ENCODE data around the gene CTNND2.

CTNND2 gene

DNA sequence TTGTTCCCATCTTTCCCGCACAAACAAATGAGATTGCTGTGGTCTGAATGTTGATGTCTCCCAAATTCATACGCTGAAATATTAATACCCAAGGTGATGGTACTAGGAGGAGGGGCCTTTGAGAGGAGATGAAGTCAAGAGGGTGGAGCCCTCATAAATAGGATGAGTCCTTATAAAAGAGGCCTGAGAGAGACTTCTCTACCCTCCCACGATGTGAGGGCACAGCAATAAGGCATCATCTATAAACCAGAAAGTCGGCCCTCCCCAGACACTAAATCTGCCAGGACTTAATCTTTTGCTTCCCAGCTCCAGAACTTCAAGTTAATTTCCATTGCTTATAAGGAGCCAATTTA lies 170.4 kb downstream of the CTNND2 start:
- H3K4me1 ChIP-seq (ENCODE audit: control insufficient read depth, insufficient read depth, low read length), result no peaks in the 10 kb centered on the region
- ChIA-PET POLR2A (no interaction called here), CTCF (no interaction called here)
- H3K27ac ChIP-seq (ENCODE audit: extremely low read depth, low read depth, low read length), result no peak overlapping the region
- H3K4me3 ChIP-seq (ENCODE audit: low read depth, low read length), result no peak overlapping the region
- TF ChIP-seq, protein P1, sequence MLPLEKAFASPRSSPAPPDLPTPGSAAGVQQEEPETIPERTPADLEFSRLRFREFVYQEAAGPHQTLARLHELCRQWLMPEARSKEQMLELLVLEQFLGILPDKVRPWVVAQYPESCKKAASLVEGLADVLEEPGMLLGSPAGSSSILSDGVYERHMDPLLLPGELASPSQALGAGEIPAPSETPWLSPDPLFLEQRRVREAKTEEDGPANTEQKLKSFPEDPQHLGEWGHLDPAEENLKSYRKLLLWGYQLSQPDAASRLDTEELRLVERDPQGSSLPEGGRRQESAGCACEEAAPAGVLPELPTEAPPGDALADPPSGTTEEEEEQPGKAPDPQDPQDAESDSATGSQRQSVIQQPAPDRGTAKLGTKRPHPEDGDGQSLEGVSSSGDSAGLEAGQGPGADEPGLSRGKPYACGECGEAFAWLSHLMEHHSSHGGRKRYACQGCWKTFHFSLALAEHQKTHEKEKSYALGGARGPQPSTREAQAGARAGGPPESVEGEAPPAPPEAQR (tag by site-specific recombination; IDR thresholded peaks at IDR 0.05), result no peak
- no peak for TF ChIP-seq ZIC2 (tag by site-specific recombination; IDR thresholded peaks at IDR 0.05)
- no peak for TF ChIP-seq ZNF830 (tag by site-specific recombination; IDR thresholded peaks at IDR 0.05; ENCODE audit: low read depth)
- TF ChIP-seq ZNF623 (tag by site-specific recombination; IDR thresholded peaks at IDR 0.05), result no peak
- no peak for TF ChIP-seq ZNF138 (tag by site-specific recombination; IDR thresholded peaks at IDR 0.05; ENCODE audit: borderline replicate concordance)
- TF ChIP-seq ZNF335 (tag by site-specific recombination; conservative IDR thresholded peaks at IDR 0.05), result no peak
- TF ChIP-seq, protein P2, sequence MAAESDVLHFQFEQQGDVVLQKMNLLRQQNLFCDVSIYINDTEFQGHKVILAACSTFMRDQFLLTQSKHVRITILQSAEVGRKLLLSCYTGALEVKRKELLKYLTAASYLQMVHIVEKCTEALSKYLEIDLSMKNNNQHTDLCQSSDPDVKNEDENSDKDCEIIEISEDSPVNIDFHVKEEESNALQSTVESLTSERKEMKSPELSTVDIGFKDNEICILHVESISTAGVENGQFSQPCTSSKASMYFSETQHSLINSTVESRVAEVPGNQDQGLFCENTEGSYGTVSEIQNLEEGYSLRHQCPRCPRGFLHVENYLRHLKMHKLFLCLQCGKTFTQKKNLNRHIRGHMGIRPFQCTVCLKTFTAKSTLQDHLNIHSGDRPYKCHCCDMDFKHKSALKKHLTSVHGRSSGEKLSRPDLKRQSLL (tag by site-specific recombination; IDR thresholded peaks at IDR 0.05), result no peak
- TF ChIP-seq ZNF350 (tag by site-specific recombination; IDR thresholded peaks at IDR 0.05), result no peak
- no peak for TF ChIP-seq ZNF701 (tag by site-specific recombination; IDR thresholded peaks at IDR 0.05)
- TF ChIP-seq, protein P3, sequence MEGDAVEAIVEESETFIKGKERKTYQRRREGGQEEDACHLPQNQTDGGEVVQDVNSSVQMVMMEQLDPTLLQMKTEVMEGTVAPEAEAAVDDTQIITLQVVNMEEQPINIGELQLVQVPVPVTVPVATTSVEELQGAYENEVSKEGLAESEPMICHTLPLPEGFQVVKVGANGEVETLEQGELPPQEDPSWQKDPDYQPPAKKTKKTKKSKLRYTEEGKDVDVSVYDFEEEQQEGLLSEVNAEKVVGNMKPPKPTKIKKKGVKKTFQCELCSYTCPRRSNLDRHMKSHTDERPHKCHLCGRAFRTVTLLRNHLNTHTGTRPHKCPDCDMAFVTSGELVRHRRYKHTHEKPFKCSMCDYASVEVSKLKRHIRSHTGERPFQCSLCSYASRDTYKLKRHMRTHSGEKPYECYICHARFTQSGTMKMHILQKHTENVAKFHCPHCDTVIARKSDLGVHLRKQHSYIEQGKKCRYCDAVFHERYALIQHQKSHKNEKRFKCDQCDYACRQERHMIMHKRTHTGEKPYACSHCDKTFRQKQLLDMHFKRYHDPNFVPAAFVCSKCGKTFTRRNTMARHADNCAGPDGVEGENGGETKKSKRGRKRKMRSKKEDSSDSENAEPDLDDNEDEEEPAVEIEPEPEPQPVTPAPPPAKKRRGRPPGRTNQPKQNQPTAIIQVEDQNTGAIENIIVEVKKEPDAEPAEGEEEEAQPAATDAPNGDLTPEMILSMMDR (tag by site-specific recombination; IDR thresholded peaks at IDR 0.05), result no peak
- no peaks in the 10 kb centered on the region for H3K36me3 ChIP-seq (ENCODE audit: control insufficient read depth in 2 of 2, insufficient read depth in 1 of 2, low read length in 2 of 2)
- no peaks in the 10 kb centered on the region for H3K9me3 ChIP-seq (ENCODE audit: control insufficient read depth, insufficient read depth, low read depth, low read length)

DNA sequence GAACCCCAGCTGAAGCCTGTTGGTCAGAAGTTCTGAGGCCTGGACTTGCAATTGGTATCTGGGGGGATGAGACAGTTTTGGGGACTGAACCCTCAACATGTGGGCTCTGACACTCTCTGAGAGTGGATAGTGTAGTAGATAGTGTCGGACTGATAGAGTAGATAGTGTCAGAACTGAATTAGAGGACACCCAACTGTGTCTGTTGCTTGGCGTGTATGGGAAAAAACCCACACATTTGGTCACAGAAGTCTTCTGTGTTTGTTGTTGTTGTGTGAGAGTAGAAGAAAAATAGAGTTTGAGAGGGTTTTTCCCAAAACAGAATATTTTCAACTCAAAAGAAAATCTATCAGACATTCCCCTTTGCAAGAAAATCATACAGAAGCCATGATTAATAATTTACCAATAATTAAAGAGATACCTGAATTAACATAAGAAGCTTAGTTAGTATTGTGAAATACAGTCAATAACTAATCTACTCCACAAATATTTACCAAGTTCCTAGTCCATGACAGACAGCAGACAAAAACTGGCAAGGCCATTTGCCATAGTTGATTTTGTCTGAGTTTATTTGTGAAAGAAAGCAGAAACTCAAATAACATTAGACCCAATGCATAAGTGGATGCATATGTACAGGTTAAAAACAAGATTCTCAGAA lies 170.9 kb downstream of the CTNND2 start:
- ChIA-PET CTCF (no interaction called here), POLR2A (no interaction called here)
- TF ChIP-seq ZSCAN30 (tag by site-specific recombination; IDR thresholded peaks at IDR 0.05) (no peak), ZNF24 (tag by site-specific recombination; IDR thresholded peaks at IDR 0.05) (no peak), TCF7L2 (IDR thresholded peaks at IDR 0.05; ENCODE audit: borderline replicate concordance, low read depth, low read length) (no peak), BCL11A (tag by site-specific recombination; IDR thresholded peaks at IDR 0.05; ENCODE audit: low read depth) (no peak), ZNF341 (tag by site-specific recombination; IDR thresholded peaks at IDR 0.05; ENCODE audit: low read depth) (no peak), ZBTB48 (tag by site-specific recombination; IDR thresholded peaks at IDR 0.05) (no peak), ZNF202 (tag by site-specific recombination; IDR thresholded peaks at IDR 0.05; ENCODE audit: borderline replicate concordance) (no peak), KLF7 (tag by site-specific recombination; IDR thresholded peaks at IDR 0.05; ENCODE audit: borderline replicate concordance) (no peak), ZNF777 (tag by site-specific recombination; IDR thresholded peaks at IDR 0.05; ENCODE audit: borderline replicate concordance) (no peak), GLIS2 (tag by site-specific recombination; IDR thresholded peaks at IDR 0.05) (no peak), TRIM28 (IDR thresholded peaks at IDR 0.05; ENCODE audit: borderline replicate concordance, low read length) (no peak), ZNF561 (tag by site-specific recombination; IDR thresholded peaks at IDR 0.05; ENCODE audit: borderline replicate concordance) (no peak)
- TF ChIP-seq, protein P4, sequence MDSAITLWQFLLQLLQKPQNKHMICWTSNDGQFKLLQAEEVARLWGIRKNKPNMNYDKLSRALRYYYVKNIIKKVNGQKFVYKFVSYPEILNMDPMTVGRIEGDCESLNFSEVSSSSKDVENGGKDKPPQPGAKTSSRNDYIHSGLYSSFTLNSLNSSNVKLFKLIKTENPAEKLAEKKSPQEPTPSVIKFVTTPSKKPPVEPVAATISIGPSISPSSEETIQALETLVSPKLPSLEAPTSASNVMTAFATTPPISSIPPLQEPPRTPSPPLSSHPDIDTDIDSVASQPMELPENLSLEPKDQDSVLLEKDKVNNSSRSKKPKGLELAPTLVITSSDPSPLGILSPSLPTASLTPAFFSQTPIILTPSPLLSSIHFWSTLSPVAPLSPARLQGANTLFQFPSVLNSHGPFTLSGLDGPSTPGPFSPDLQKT (IDR thresholded peaks at IDR 0.05; ENCODE audit: borderline replicate concordance, low read depth, low read length), result no peak
- TF ChIP-seq, protein P5, sequence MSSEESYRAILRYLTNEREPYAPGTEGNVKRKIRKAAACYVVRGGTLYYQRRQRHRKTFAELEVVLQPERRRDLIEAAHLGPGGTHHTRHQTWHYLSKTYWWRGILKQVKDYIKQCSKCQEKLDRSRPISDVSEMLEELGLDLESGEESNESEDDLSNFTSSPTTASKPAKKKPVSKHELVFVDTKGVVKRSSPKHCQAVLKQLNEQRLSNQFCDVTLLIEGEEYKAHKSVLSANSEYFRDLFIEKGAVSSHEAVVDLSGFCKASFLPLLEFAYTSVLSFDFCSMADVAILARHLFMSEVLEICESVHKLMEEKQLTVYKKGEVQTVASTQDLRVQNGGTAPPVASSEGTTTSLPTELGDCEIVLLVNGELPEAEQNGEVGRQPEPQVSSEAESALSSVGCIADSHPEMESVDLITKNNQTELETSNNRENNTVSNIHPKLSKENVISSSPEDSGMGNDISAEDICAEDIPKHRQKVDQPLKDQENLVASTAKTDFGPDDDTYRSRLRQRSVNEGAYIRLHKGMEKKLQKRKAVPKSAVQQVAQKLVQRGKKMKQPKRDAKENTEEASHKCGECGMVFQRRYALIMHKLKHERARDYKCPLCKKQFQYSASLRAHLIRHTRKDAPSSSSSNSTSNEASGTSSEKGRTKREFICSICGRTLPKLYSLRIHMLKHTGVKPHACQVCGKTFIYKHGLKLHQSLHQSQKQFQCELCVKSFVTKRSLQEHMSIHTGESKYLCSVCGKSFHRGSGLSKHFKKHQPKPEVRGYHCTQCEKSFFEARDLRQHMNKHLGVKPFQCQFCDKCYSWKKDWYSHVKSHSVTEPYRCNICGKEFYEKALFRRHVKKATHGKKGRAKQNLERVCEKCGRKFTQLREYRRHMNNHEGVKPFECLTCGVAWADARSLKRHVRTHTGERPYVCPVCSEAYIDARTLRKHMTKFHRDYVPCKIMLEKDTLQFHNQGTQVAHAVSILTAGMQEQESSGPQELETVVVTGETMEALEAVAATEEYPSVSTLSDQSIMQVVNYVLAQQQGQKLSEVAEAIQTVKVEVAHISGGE (tag by site-specific recombination; conservative IDR thresholded peaks at IDR 0.05; ENCODE audit: low read depth), result no peak

More for the DNA sequence above, 170.9 kb downstream of the CTNND2 start:
- Histone ChIP-seq H3K9me3 (ENCODE audit: control insufficient read depth, insufficient read depth, low read depth, low read length) (no peaks in the 10 kb centered on the region), H3K4me3 (ENCODE audit: low read depth, low read length) (no peak overlapping the region), H3K27ac (ENCODE audit: extremely low read depth, low read depth, low read length) (no peak overlapping the region), H3K4me1 (ENCODE audit: control insufficient read depth, insufficient read depth, low read length) (no peaks in the 10 kb centered on the region), H3K36me3 (ENCODE audit: control insufficient read depth in 2 of 2, insufficient read depth in 1 of 2, low read length in 2 of 2) (no peaks in the 10 kb centered on the region)
